HepG2 (cell line): Measurements from ENCODE around the gene SPTBN4. TPM values are rescaled to one million over a fixed set of nuclear protein-coding genes. Genes with fewer than 3 reads are reported as not detected.
A peak's percentile ranks its signal among the peaks of the same experiment; 100 is the strongest.

Experiments
- ATAC-seq: fragments of 200-7000 bp; cut with Tn5 transposase; 3 replicates; pipeline ENCODE4 v1.9.1; 2020; ENCODE audit warnings: mild to moderate bottlenecking, moderate library complexity
- BruUV-seq: library from RNA; stranded (reverse); fragments of 400-500 nt; replicated peaks from 2 replicates; lab custom pipeline; 2021; lab: Mats Ljungman, UMichigan
- CTCF ChIA-PET: fragments of 300-600 bp; formaldehyde crosslinking; extraction: SDS; loops from one replicate; lab custom pipeline; 2021; ENCODE audit warnings: low total read pairs, inconsistent platforms, low intra/inter-chr PET ratio; lab: Yijun Ruan, JAX
- POLR2A ChIA-PET: fragments of 350-600 bp; sonication (Branson Sonifier 250); formaldehyde crosslinking; loops from one replicate; lab custom pipeline; 2020; ENCODE audit warnings: antibody characterized with exemption, inconsistent platforms; lab: Yijun Ruan, JAX
- DNase-seq: peaks from one replicate; pipeline ENCODE4 v3.0.0-alpha.2; 2015; ENCODE audit warnings: low spot score
- FAIRE-seq: peaks from 3 replicates; lab custom pipeline; 2011; peaks lifted over from hg19 to GRCh38; lab: Jason Lieb, UNC
- H2AFZ ChIP-seq: one replicate; pipeline ENCODE4 v1.6.1; 2011; ENCODE audit warnings: low read length, inconsistent platforms
- H3K27ac ChIP-seq: fragments of 300-600 bp; 3 replicates; pipeline ENCODE4 v1.8.0; 2011; ENCODE audit warnings: mixed run types, mild to moderate bottlenecking, mixed read lengths, low read length, inconsistent platforms; ENCODE audit not compliant: insufficient read depth; ENCODE audit errors: extremely low read length
- H3K27me3 ChIP-seq, 2 experiments: fragments of 200-600 bp in 1 of 2; 2 replicates in 1 of 2; 3 replicates in 1 of 2; pipeline versions ENCODE4 v1.6.0 to v1.8.0; 2011; ENCODE audit warnings: low read length in 2 of 2, mild to moderate bottlenecking in 2 of 2, moderate library complexity in 2 of 2, inconsistent platforms in 1 of 2; ENCODE audit not compliant: insufficient read depth in 2 of 2, control insufficient read depth in 1 of 2
- H3K36me3 ChIP-seq, 2 experiments: fragments of 200-600 bp in 1 of 2; replicated peaks in 1 of 2; 2 replicates in 1 of 2; 3 replicates in 1 of 2; pipeline versions ENCODE4 v1.5.1 to v1.8.0; 2011; ENCODE audit warnings: low read length in 2 of 2, inconsistent platforms in 1 of 2; ENCODE audit not compliant: insufficient read depth in 2 of 2, control insufficient read depth in 1 of 2
- H3K4me1 ChIP-seq: 2 replicates; pipeline ENCODE4 v1.5.1; 2012; ENCODE audit warnings: low read length, inconsistent platforms; ENCODE audit not compliant: insufficient read depth
- H3K4me2 ChIP-seq: 2 replicates; pipeline ENCODE4 v1.6.0; 2011; ENCODE audit warnings: low read depth, low read length, inconsistent platforms
- H3K4me3 ChIP-seq, 3 experiments: fragments of 200-600 bp in 1 of 3; sonication (generic), shearing (Covaris generic) in 1 of 3; replicated peaks in 1 of 3; 2 replicates each; pipeline ENCODE4 v1.5.1; 2011 to 2016; ENCODE audit warnings: low read length in 3 of 3, inconsistent platforms in 2 of 3, low read depth in 2 of 3, mild to moderate bottlenecking in 2 of 3, control low read depth in 1 of 3, mixed read lengths in 1 of 3; ENCODE audit not compliant: insufficient read depth in 1 of 3
- H3K79me2 ChIP-seq: one replicate; pipeline ENCODE4 v1.6.1; 2011; ENCODE audit warnings: low read length, inconsistent platforms; ENCODE audit not compliant: insufficient read depth
- H3K9ac ChIP-seq: 2 replicates; pipeline ENCODE4 v1.6.0; 2011; ENCODE audit warnings: mild to moderate bottlenecking, low read depth, low read length, inconsistent platforms; ENCODE audit not compliant: insufficient read depth
- H3K9me3 ChIP-seq: 2 replicates; pipeline ENCODE4 v1.5.1; 2012; ENCODE audit warnings: mild to moderate bottlenecking, low read length
- H4K20me1 ChIP-seq: 2 replicates; pipeline ENCODE4 v1.6.0; 2011; ENCODE audit warnings: inconsistent platforms, mild to moderate bottlenecking, low read length, moderate library complexity; ENCODE audit not compliant: insufficient read depth
- GABPA ChIP-seq, 2 experiments: IDR thresholded peaks; 2 replicates each; pipeline ENCODE4 v1.6.1; 2011 to 2016; ENCODE audit warnings: low read depth in 2 of 2, low read length in 1 of 2, missing biosample characterization in 1 of 2, missing genetic modification characterization in 1 of 2
- PHF21A ChIP-seq: sonication (generic); formaldehyde crosslinking; IDR thresholded peaks from 2 replicates; pipeline ENCODE4 v1.5.0; 2020; ENCODE audit warnings: mild to moderate bottlenecking, missing genetic modification reagents
- ZNF224 ChIP-seq: sonication (generic); formaldehyde crosslinking; IDR thresholded peaks from 2 replicates; pipeline ENCODE4 v1.5.0; 2020; ENCODE audit warnings: mild to moderate bottlenecking, missing genetic modification reagents
- ZNF777 ChIP-seq: sonication (generic); formaldehyde crosslinking; IDR thresholded peaks from 2 replicates; pipeline ENCODE4 v1.4.0; 2020; ENCODE audit warnings: missing genetic modification reagents
- WGBS: methylation state at CpG from one replicate; pipeline ENCODE4 v1.1.6; 2017; ENCODE audit warnings: low lambda C conversion rate; 5-methylcytosine and 5-hydroxymethylcytosine counted together
- in situ Hi-C: cut with HindIII; loops from 2 replicates; pipeline ENCODE4 v1.10.0; 2017; ENCODE audit warnings: low pct_unique_long_range_greater_than_20kb; ENCODE audit not compliant: extremely low pct_ligation_motif_present
- intact Hi-C: fragments of 100-400 bp; cut with micrococcal nuclease; formaldehyde crosslinking; loops from one replicate; pipeline ENCODE4 v1.10.0; 2022; ENCODE audit not compliant: unreplicated experiment
- polyA plus RNA-seq, 8 experiments: library from polyadenylated mRNA; depleted of rRNA in 3 of 8; stranded (reverse) in 7 of 8; unstranded in 1 of 8; fragments of >200 nt; fragmentation: Illumina TruSeq in 4 of 8; extraction: Trizol in 4 of 8; gene quantifications; 2 replicates each; pipeline versions ENCODE4 v1.2.1 to v1.2.3, GENCODE V29; 2011 to 2016; ENCODE audit warnings: low read depth in 4 of 8, missing spikeins in 1 of 8, mixed read lengths in 1 of 8; ENCODE audit not compliant: insufficient read depth in 1 of 8
- total RNA-seq, 5 experiments: library from RNA; depleted of rRNA; stranded (reverse); fragments of >200 nt; fragmentation: Illumina TruSeq; extraction: Trizol; gene quantifications; 2 replicates each; pipeline ENCODE4 v1.2.3, GENCODE V29; 2016; ENCODE audit warnings: low read depth in 1 of 5
- TF ChIP-seq, protein P1 (sequence below): sonication (generic); formaldehyde crosslinking; IDR thresholded peaks from 2 replicates; pipeline ENCODE4 v1.5.1; 2020; ENCODE audit warnings: missing genetic modification reagents, mild to moderate bottlenecking, borderline replicate concordance

Gene SPTBN4
- total and polyA plus RNA-seq, 2 of the 13 experiments (the other 11 are each of a cell fraction or from before 2014, with no cell fraction given) = 0.11 TPM

DNA sequence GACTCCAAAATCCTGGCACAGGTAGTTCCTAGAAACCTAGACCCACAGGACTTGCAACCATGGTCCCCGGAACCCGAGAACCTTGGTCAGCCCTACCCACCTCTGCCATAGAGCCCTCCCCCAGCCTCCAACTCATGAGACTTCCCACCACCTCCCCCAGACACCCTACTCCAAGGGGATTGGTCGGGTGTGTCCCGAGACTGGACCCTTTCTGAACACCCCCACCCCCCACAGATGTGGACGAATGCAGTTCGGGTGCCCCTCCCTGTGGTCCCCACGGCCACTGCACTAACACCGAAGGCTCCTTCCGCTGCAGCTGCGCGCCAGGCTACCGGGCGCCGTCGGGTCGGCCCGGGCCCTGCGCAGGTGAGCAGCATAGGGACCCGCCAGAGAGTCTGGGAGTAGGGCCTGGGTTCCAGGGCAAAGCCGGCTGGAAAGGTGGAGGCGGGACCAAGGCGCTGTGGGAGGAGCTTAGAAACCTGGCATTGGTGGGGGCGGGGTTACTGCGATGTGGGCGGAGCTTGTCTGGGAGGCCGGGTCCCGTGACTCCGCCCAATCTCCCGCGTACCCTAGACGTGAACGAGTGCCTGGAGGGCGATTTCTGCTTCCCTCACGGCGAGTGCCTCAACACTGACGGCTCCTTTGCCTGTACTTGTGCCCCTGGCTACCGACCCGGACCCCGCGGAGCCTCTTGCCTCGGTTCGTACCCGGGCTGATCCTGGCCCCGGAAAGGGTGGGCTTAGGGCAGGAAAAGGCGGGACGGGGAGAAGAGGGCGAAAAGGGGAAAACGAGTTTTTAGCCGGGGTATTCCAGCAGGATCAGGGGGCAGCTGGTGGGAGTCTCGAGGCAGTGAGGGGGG lies 146.3 kb downstream of the SPTBN4 start:
- DNase-seq (no peak), ATAC-seq (no peak), FAIRE-seq (no peak)
- BruUV-seq = no TSS peak
- no peak overlapping the region for H3K27ac ChIP-seq
- no peaks in the 10 kb centered on the region for H3K36me3 ChIP-seq
- H3K9ac ChIP-seq = no peak overlapping the region
- in situ Hi-C loops = no loop called here
- H3K79me2 ChIP-seq = no peaks in the 10 kb centered on the region
- H3K4me2 ChIP-seq = peak overlapping the region; percentile 78
- intact Hi-C loops = no loop called here
- no peaks in the 10 kb centered on the region for H4K20me1 ChIP-seq
- TF ChIP-seq ZNF777 (peak; percentile 87), GABPA (IDR thresholded peaks at IDR 0.05; ENCODE audit: low read depth, low read length) (0 out of 2 replicates have a peak, but pooled peaks have one; percentile 32), GABPA (CRISPR knock-in tag; IDR thresholded peaks at IDR 0.05; ENCODE audit: low read depth) (peak; percentile 54; the same call in 1 of the 2 replicates), PHF21A (CRISPR knock-in tag) (no peak), ZNF224 (CRISPR knock-in tag) (no peak)
- TF ChIP-seq, protein P1, sequence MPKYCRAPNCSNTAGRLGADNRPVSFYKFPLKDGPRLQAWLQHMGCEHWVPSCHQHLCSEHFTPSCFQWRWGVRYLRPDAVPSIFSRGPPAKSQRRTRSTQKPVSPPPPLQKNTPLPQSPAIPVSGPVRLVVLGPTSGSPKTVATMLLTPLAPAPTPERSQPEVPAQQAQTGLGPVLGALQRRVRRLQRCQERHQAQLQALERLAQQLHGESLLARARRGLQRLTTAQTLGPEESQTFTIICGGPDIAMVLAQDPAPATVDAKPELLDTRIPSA (CRISPR knock-in tag) = no peak
- ChIA-PET POLR2A (interaction anchor here (0.8 kb wide), 1 partner anchor 9 kb away, joined by 3 read pairs; no protein-coding TSS in a partner anchor), CTCF (interaction anchor here (2.2 kb wide), 1 partner anchor 21 kb away, joined by 7 read pairs; no protein-coding TSS in a partner anchor)
- H3K9me3 ChIP-seq = no peaks in the 10 kb centered on the region
- peaks cover 38% of the 10 kb centered on the region for H3K4me1 ChIP-seq
- peak overlapping the region in 2 of 3 experiments; percentile 54 to 70; a peak in 3 of 6 replicates for H3K4me3 ChIP-seq
- 55% methylated on average over 29 of the region's 50 CpGs for WGBS
- H3K27me3 ChIP-seq = peaks cover 2 to 62% of the 10 kb centered on the region in 2 experiments
- no peak overlapping the region for H2AFZ ChIP-seq
